ENCODE results near the gene APBB2. TPM values are rescaled to one million over a fixed set of nuclear protein-coding genes. Genes with fewer than 3 reads are reported as not detected.

Gene APBB2
- polyA plus RNA-seq, 4 donors, result 53.4 to 101 (median 54.3) TPM

GRCh38 chr4:40953283-40954087, 260.9 kb downstream of the APBB2 start:
- DNase-seq (ENCODE audit: low read depth in 4 of 4, low spot score in 3 of 4), result peak in 1 of 4 donors; percentile 38

GRCh38 chr4:40952672-40953071, 261.7 kb downstream of the APBB2 start:
- no peak for DNase-seq (ENCODE audit: low read depth in 4 of 4, low spot score in 3 of 4)

- DNase-seq (ENCODE audit: low read depth in 4 of 4, low spot score in 3 of 4), result no peak
These were observed 262.1 kb downstream of the APBB2 start for GRCh38 chr4:40952217-40952616.

GRCh38 chr4:40951026-40951425, 263.3 kb downstream of the APBB2 start:
- no peak for DNase-seq (ENCODE audit: low read depth in 4 of 4, low spot score in 3 of 4)

GRCh38 chr4:40949358-40950100, 264.8 kb downstream of the APBB2 start:
- no peak for DNase-seq (ENCODE audit: low read depth in 4 of 4, low spot score in 3 of 4)

GRCh38 chr4:40948014-40948413, 266.3 kb downstream of the APBB2 start:
- no peak for DNase-seq (ENCODE audit: low read depth in 4 of 4, low spot score in 3 of 4)

- DNase-seq (ENCODE audit: low read depth in 4 of 4, low spot score in 3 of 4), result no peak
These were observed 267.7 kb downstream of the APBB2 start for GRCh38 chr4:40946652-40947051.

GRCh38 chr4:40940756-40941155, 273.6 kb downstream of the APBB2 start:
- no peak for DNase-seq (ENCODE audit: low read depth in 4 of 4, low spot score in 3 of 4)

- DNase-seq (ENCODE audit: low read depth in 4 of 4, low spot score in 3 of 4), result no peak
These were observed 274.0 kb downstream of the APBB2 start for GRCh38 chr4:40940317-40940741.

GRCh38 chr4:40939856-40940255, 274.5 kb downstream of the APBB2 start:
- no peak for DNase-seq (ENCODE audit: low read depth in 4 of 4, low spot score in 3 of 4)

GRCh38 chr4:40938337-40938736, 276.0 kb downstream of the APBB2 start:
- DNase-seq (ENCODE audit: low read depth in 4 of 4, low spot score in 3 of 4), result no peak

GRCh38 chr4:40937140-40937725, 277.1 kb downstream of the APBB2 start:
- DNase-seq (ENCODE audit: low read depth in 4 of 4, low spot score in 3 of 4), result no peak

GRCh38 chr4:40934676-40935075, 279.7 kb downstream of the APBB2 start:
- no peak for DNase-seq (ENCODE audit: low read depth in 4 of 4, low spot score in 3 of 4)

GRCh38 chr4:40933272-40934053, 280.9 kb downstream of the APBB2 start:
- no peak for DNase-seq (ENCODE audit: low read depth in 4 of 4, low spot score in 3 of 4)

GRCh38 chr4:40931841-40932240, 282.5 kb downstream of the APBB2 start:
- DNase-seq (ENCODE audit: low read depth in 4 of 4, low spot score in 3 of 4), result no peak

- no peak for DNase-seq (ENCODE audit: low read depth in 4 of 4, low spot score in 3 of 4)
These were observed 283.1 kb downstream of the APBB2 start for GRCh38 chr4:40931238-40931637.

- DNase-seq (ENCODE audit: low read depth in 4 of 4, low spot score in 3 of 4), result no peak
These were observed 287.3 kb downstream of the APBB2 start for GRCh38 chr4:40927074-40927473.

GRCh38 chr4:40924793-40925117, 289.6 kb downstream of the APBB2 start:
- DNase-seq (ENCODE audit: low read depth in 4 of 4, low spot score in 3 of 4), result no peak

GRCh38 chr4:40924096-40924792, 290.1 kb downstream of the APBB2 start:
- DNase-seq (ENCODE audit: low read depth in 4 of 4, low spot score in 3 of 4), result no peak
